Common myeloid progenitor, CD34-positive (primary cell): Measurements from ENCODE around the gene SLCO1A2. TPM values are rescaled to one million over a fixed set of nuclear protein-coding genes. Genes with fewer than 3 reads are reported as not detected.
"Not testable (repeated sequence)": the region's sequence is repeated elsewhere in the genome, so short reads cannot be mapped to it uniquely, and the experiment has no call there.

Source experiments
- CTCF ChIA-PET: fragments of 350-600 bp; sonication (Branson Sonifier 250); formaldehyde crosslinking; loops from one replicate; lab custom pipeline; 2021; ENCODE audit warnings: antibody characterized with exemption; lab: Charles Lee
- POLR2A ChIA-PET: fragments of 350-600 bp; sonication (Branson Sonifier 250); formaldehyde crosslinking; loops from one replicate; lab custom pipeline; 2021; ENCODE audit warnings: antibody characterized with exemption; lab: Charles Lee
- DNase-seq, 3 donors: peaks; one replicate each; pipeline versions ENCODE4 v3.0.0 to v3.0.0-alpha.2; 2013
- H3K27ac ChIP-seq, 2 experiments: 1 replicate in 1 of 2; 2 replicates in 1 of 2; pipeline ENCODE4 v1.7.0; 2013; ENCODE audit warnings: inconsistent platforms in 2 of 2, low read length in 2 of 2, mild to moderate bottlenecking in 2 of 2, low read depth in 1 of 2, moderate library complexity in 1 of 2; ENCODE audit not compliant: severe bottlenecking in 2 of 2, insufficient read depth in 1 of 2, poor library complexity in 1 of 2
- H3K27me3 ChIP-seq, 5 experiments: replicated peaks in 2 of 5; 1 replicate in 3 of 5; 2 replicates in 2 of 5; pipeline versions ENCODE4 v1.6.1 to v1.7.0; 2013; ENCODE audit warnings: low read length in 4 of 5, mild to moderate bottlenecking in 2 of 5, moderate library complexity in 2 of 5, inconsistent platforms in 1 of 5; ENCODE audit not compliant: insufficient read depth in 5 of 5, control insufficient read depth in 4 of 5
- H3K36me3 ChIP-seq, 4 experiments: 1 replicate in 2 of 4; 2 replicates in 2 of 4; pipeline versions ENCODE4 v1.6.1 to v1.7.0; 2013; ENCODE audit warnings: low read length in 3 of 4, control low read depth in 1 of 4, mild to moderate bottlenecking in 1 of 4; ENCODE audit not compliant: control insufficient read depth in 4 of 4, insufficient read depth in 4 of 4
- H3K4me1 ChIP-seq, 4 experiments: 1 replicate in 3 of 4; 2 replicates in 1 of 4; pipeline versions ENCODE4 v1.6.1 to v1.7.1; 2013; ENCODE audit warnings: low read length in 3 of 4, mild to moderate bottlenecking in 3 of 4, control low read depth in 1 of 4, inconsistent platforms in 1 of 4, moderate library complexity in 1 of 4; ENCODE audit not compliant: control insufficient read depth in 4 of 4, insufficient read depth in 4 of 4; ENCODE audit errors: control extremely low read depth in 1 of 4
- H3K4me3 ChIP-seq, 7 experiments: 1 replicate in 4 of 7; 2 replicates in 3 of 7; pipeline versions ENCODE4 v1.5.1 to v1.7.0; 2013; ENCODE audit warnings: mild to moderate bottlenecking in 7 of 7, low read length in 6 of 7, moderate library complexity in 6 of 7, inconsistent platforms in 2 of 7, low read depth in 2 of 7, control low read depth in 1 of 7; ENCODE audit not compliant: insufficient read depth in 4 of 7, control insufficient read depth in 1 of 7; ENCODE audit errors: extremely low read depth in 1 of 7
- H3K9me3 ChIP-seq, 5 experiments: 1 replicate in 4 of 5; 2 replicates in 1 of 5; pipeline versions ENCODE4 v1.6.1 to v1.7.1; 2013; ENCODE audit warnings: low read length in 4 of 5, mild to moderate bottlenecking in 2 of 5, inconsistent platforms in 1 of 5, low read depth in 1 of 5, moderate library complexity in 1 of 5; ENCODE audit not compliant: control insufficient read depth in 4 of 5, insufficient read depth in 2 of 5; ENCODE audit errors: control extremely low read depth in 1 of 5
- WGBS: methylation state at CpG from one replicate; pipeline ENCODE4 v1.1.5; 2013; ENCODE audit not compliant: insufficient coverage; 5-methylcytosine and 5-hydroxymethylcytosine counted together
- polyA plus RNA-seq: library from polyadenylated mRNA; unstranded; fragments of 120-200 nt; gene quantifications from one replicate; pipeline ENCODE4 v1.2.1, GENCODE V29; 2013

SLCO1A2 gene, protein sequence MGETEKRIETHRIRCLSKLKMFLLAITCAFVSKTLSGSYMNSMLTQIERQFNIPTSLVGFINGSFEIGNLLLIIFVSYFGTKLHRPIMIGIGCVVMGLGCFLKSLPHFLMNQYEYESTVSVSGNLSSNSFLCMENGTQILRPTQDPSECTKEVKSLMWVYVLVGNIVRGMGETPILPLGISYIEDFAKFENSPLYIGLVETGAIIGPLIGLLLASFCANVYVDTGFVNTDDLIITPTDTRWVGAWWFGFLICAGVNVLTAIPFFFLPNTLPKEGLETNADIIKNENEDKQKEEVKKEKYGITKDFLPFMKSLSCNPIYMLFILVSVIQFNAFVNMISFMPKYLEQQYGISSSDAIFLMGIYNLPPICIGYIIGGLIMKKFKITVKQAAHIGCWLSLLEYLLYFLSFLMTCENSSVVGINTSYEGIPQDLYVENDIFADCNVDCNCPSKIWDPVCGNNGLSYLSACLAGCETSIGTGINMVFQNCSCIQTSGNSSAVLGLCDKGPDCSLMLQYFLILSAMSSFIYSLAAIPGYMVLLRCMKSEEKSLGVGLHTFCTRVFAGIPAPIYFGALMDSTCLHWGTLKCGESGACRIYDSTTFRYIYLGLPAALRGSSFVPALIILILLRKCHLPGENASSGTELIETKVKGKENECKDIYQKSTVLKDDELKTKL
- not detected for polyA plus RNA-seq

DNA sequence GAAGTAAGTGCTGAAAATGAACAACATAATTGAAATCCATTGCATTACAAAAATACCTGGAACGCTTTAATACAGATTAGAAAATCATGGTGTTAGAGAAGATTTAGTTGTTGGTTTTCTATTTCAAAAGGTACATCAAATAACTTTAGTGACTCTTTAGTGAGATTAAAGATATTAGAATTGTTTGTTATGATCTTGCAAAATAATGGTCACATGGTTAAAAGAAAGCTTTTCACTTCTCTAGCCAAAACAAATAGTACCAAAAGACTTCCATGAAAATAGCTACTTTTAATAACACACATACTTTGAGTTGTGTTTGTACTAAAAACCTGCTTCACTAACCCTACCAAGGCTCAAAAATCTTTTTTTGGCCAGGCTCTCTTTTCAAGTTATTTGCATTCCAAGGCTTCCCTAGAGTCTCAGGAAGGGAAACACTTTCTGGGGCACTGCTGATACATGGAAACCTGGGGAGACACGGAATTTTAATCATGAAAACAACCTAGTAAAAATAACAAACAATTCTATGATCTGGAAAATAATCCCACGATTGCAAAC lies at the start of gene SLCO1A2:
TSS of gene SLCO1A2 (minus strand) at position 147 of the 555 bp plus-strand sequence. CDS start 270 bp downstream, outside the sequence.
- Histone ChIP-seq H3K4me1 (no peaks in the 10 kb centered on the region), H3K27me3 (no peaks in the 10 kb centered on the region), H3K4me3 (no peak within 1 kb of the TSS), H3K27ac (no peak within 1 kb of the TSS), H3K36me3 (no peaks in the 10 kb centered on the region), H3K9me3 (peaks cover 0 to 4% (median 1%) of the 10 kb centered on the region in 5 experiments)
- ChIA-PET CTCF (no interaction called here), POLR2A (no interaction called here)
- DNase-seq: no peak
- WGBS: no CpG with 5 or more reads among the region's 3 CpGs

DNA sequence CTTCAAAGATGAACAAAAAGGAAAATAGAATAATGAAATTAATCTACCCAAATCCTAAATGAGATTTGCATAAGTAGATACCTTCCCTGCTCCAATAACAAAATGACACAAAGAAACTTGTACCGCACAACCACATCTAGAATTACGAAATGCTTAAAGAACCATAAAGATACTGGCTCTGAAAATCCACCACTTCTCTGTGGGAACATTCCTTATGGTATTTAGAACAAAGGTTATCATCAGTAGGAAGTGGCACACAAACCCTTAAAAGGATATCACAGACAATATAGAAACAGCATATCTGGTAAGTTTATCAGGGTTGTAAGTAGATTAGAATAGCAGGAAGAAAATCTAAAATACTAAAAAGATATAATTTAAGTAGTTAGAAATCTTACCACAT lies 49.5 kb upstream of the SLCO1A2 start:
- no peaks in the 10 kb centered on the region for H3K4me1 ChIP-seq
- no peaks in the 10 kb centered on the region for H3K9me3 ChIP-seq
- no peaks in the 10 kb centered on the region for H3K27me3 ChIP-seq
- no peak overlapping the region for H3K27ac ChIP-seq
- 50% methylated on average over 2 of the region's 2 CpGs for WGBS
- CTCF ChIA-PET: no interaction called here
- POLR2A ChIA-PET: no interaction called here
- no peak overlapping the region for H3K4me3 ChIP-seq
- DNase-seq: no peak
- H3K36me3 ChIP-seq: no peaks in the 10 kb centered on the region

DNA sequence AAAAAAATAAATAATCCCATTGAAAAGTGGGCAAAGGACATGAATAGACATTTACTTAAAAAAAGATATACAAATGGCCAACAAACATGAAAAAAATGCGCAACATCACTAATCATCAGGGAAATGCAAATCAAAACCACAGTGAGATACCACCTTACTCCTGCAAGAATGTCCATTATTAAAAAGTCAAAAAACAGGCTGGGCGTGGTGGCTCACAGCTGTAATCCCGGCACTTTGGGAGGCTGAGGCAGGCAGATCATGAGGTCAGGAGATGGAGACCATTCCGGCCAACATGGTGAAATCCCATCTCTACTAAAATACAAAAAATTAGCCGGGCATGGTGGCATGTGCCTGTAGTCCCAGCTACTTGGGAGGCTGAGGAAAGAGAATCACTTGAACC lies 46.6 kb upstream of the SLCO1A2 start:
- CTCF ChIA-PET, H3K27me3 ChIP-seq, H3K4me1 ChIP-seq, DNase-seq, POLR2A ChIA-PET, H3K27ac ChIP-seq, H3K9me3 ChIP-seq, H3K4me3 ChIP-seq, H3K36me3 ChIP-seq: not testable (repeated sequence)
- 94% methylated on average over 4 of the region's 5 CpGs for WGBS

DNA sequence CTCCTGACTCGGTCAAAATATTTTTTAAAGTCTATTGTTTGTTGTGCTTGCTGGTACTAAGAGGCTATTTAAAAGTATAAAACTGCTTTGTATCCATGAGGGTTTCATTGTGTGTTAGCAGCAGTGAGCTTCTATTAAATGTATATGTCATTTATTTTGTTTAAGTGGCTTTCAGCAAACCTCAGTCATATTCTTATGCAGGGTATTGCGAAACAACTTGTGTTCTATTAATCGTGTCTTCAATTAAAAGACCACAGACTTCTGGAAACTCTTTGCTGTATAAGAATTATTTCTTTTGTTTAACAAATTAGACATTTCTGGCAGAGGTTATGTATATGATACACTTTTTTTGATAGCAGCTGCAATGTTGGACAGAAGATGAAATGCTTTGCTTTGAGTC lies 44.5 kb upstream of the SLCO1A2 start:
- ChIA-PET CTCF (no interaction called here), POLR2A (no interaction called here)
- Histone ChIP-seq H3K36me3 (no peaks in the 10 kb centered on the region), H3K4me1 (no peaks in the 10 kb centered on the region), H3K9me3 (no peaks in the 10 kb centered on the region), H3K27me3 (no peaks in the 10 kb centered on the region), H3K4me3 (no peak overlapping the region), H3K27ac (no peak overlapping the region)
- DNase-seq: no peak
- 100% methylated on average over 1 of the region's 3 CpGs for WGBS

DNA sequence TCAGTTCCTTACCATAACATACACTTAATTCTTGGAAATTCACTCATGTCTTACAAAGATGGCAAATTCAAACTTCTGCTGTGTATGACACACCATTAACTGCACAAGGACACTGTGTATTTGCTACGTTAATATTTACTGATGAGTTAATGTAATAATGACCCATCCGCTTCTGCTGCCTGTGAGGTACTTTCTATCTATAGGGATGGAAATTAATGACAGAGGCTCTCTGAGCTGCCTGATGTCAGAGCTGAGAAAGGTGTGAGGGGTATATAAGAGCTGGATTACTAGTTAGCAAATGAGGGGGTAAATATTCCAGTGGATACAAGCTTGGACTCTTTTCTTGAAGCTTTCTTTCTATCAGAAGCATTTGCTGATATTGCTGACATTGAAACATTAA lies 37.9 kb upstream of the SLCO1A2 start, which contains the start of gene IAPP:
TSS of gene IAPP (plus strand) at position 301 of the 400 bp plus-strand sequence. CDS start 450 bp downstream, outside the sequence.
- WGBS: 100% methylated on average over 2 of the region's 2 CpGs
- Histone ChIP-seq H3K36me3 (no peaks in the 10 kb centered on the region), H3K9me3 (peaks cover 0 to 1% (median 0%) of the 10 kb centered on the region in 5 experiments), H3K27me3 (peaks cover 0 to 2% (median 0%) of the 10 kb centered on the region in 5 experiments), H3K4me1 (no peaks in the 10 kb centered on the region), H3K27ac (no peak within 1 kb of the TSS), H3K4me3 (no peak within 1 kb of the TSS)
- no peak for DNase-seq
- ChIA-PET POLR2A (no interaction called here), CTCF (no interaction called here)

DNA sequence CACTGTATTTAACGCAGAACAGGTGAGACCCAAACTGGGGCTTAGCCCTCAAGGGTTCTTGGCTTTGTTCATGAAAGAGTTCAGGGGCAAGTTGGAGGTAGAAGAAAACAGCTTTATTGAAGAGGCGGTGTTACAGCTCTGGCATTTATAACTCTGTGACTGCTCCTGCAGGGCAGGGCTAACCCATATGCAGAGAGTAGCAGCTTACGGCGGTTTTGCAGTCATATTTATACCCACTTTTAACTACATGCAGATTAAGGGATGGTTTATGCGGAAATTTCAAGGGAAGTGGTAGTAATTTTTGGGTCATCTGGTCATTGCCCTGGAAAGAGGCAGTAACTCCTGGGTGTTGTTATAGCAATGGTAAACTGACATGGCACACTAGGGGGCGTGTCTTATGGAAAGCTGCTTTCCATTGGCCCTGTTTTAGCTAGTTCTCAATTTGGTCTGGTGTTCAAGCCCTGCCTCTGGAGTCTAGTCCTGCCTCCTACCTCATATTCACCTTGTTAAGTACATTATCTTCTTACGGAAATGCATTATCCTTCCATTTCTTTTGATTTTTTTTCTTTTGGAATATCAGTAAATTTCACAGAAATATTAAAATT lies 36.2 kb upstream of the SLCO1A2 start:
- Histone ChIP-seq H3K9me3 (peaks cover 0 to 2% (median 0%) of the 10 kb centered on the region in 5 experiments), H3K4me3 (no peak overlapping the region), H3K27ac (no peak overlapping the region), H3K27me3 (peaks cover 0 to 2% (median 0%) of the 10 kb centered on the region in 5 experiments), H3K4me1 (no peaks in the 10 kb centered on the region), H3K36me3 (no peaks in the 10 kb centered on the region)
- 86% methylated on average over 2 of the region's 7 CpGs for WGBS
- no peak for DNase-seq
- ChIA-PET CTCF (no interaction called here), POLR2A (no interaction called here)
